HUES48 (cell line): ENCODE results near the gene KCNAB2.

Source experiments
- H3K27ac ChIP-seq: one replicate; pipeline ENCODE4 v1.7.0; 2013; ENCODE audit warnings: low read depth, low read length, inconsistent platforms
- H3K27me3 ChIP-seq: 2 replicates; pipeline ENCODE4 v1.6.1; 2013; ENCODE audit warnings: mild to moderate bottlenecking, low read length; ENCODE audit not compliant: control insufficient read depth, insufficient read depth
- H3K36me3 ChIP-seq: 2 replicates; pipeline ENCODE4 v1.6.1; 2013; ENCODE audit warnings: low read length; ENCODE audit not compliant: control insufficient read depth, insufficient read depth
- H3K4me1 ChIP-seq: 2 replicates; pipeline ENCODE4 v1.6.1; 2013; ENCODE audit warnings: mild to moderate bottlenecking, low read length; ENCODE audit not compliant: control insufficient read depth, insufficient read depth
- H3K4me3 ChIP-seq: 2 replicates; pipeline ENCODE4 v1.5.1; 2013; ENCODE audit warnings: mild to moderate bottlenecking, low read depth, low read length
- H3K9ac ChIP-seq: 2 replicates; pipeline ENCODE4 v1.6.1; 2013; ENCODE audit warnings: mild to moderate bottlenecking, low read depth, low read length, moderate library complexity
- H3K9me3 ChIP-seq: 2 replicates; pipeline ENCODE4 v1.6.1; 2013; ENCODE audit warnings: low read length; ENCODE audit not compliant: control insufficient read depth, insufficient read depth

The KCNAB2 gene

GRCh38 chr1:6134741-6135510 lies 89.2 kb downstream of the KCNAB2 start:
- no peaks in the 10 kb centered on the region for H3K4me1 ChIP-seq
- no peaks in the 10 kb centered on the region for H3K36me3 ChIP-seq
- no peak overlapping the region for H3K27ac ChIP-seq
- no peak overlapping the region for H3K4me3 ChIP-seq
- H3K9ac ChIP-seq = no peak overlapping the region
- no peaks in the 10 kb centered on the region for H3K9me3 ChIP-seq
- no peaks in the 10 kb centered on the region for H3K27me3 ChIP-seq

DNA sequence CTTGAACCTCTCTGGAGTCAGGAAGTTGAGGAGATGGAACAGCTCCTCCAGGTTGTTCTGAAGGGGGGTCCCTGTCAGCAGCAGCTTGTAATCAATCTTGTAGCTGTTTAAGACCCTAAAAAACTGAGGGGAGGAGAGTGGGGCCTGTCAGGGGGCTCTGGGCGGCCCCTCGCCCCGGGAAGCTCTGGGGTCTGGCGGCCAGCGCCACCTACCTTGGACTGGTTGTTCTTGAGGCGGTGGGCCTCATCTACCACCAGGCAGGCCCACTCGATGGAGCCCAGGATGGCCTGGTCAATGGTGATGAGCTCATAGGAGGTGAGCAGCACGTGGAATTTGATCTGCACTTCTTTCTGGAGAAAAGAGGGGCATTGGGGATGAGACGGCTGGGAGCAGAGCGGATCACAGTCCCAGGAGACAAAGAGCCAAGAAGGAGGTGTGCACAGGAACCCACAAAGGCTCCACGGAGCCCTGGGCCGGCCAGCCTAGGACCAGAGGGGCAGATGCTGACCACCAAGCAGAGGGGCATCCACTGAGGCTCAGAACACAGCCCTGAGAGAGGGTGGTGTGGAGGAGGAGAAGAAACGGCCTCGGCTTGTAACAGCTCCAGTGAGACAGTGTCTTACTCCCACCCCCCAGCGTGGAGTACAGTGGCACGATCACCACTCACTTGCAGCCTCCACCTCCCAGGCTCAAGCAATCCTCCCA lies 91.0 kb downstream of the KCNAB2 start:
- no peaks in the 10 kb centered on the region for H3K9me3 ChIP-seq
- H3K27ac ChIP-seq = no peak overlapping the region
- no peak overlapping the region for H3K9ac ChIP-seq
- H3K4me3 ChIP-seq = no peak overlapping the region
- no peaks in the 10 kb centered on the region for H3K4me1 ChIP-seq
- H3K36me3 ChIP-seq = no peaks in the 10 kb centered on the region
- no peaks in the 10 kb centered on the region for H3K27me3 ChIP-seq

GRCh38 chr1:6137758-6138157 lies 92.1 kb downstream of the KCNAB2 start:
- H3K4me3 ChIP-seq = no peak overlapping the region
- no peak overlapping the region for H3K9ac ChIP-seq
- H3K27ac ChIP-seq = no peak overlapping the region
- H3K36me3 ChIP-seq = no peaks in the 10 kb centered on the region
- H3K9me3 ChIP-seq = no peaks in the 10 kb centered on the region
- no peaks in the 10 kb centered on the region for H3K27me3 ChIP-seq
- H3K4me1 ChIP-seq = no peaks in the 10 kb centered on the region

GRCh38 chr1:6140413-6140812 lies 94.7 kb downstream of the KCNAB2 start:
- Histone ChIP-seq H3K4me3 (no peak overlapping the region), H3K9me3 (no peaks in the 10 kb centered on the region), H3K27ac (no peak overlapping the region), H3K36me3 (no peaks in the 10 kb centered on the region), H3K4me1 (no peaks in the 10 kb centered on the region), H3K27me3 (no peaks in the 10 kb centered on the region), H3K9ac (no peak overlapping the region)

GRCh38 chr1:6141592-6141991 lies 95.9 kb downstream of the KCNAB2 start:
- no peak overlapping the region for H3K27ac ChIP-seq
- H3K36me3 ChIP-seq = no peaks in the 10 kb centered on the region
- no peaks in the 10 kb centered on the region for H3K4me1 ChIP-seq
- H3K4me3 ChIP-seq = no peak overlapping the region
- H3K9ac ChIP-seq = no peak overlapping the region
- H3K27me3 ChIP-seq = no peaks in the 10 kb centered on the region
- H3K9me3 ChIP-seq = no peaks in the 10 kb centered on the region

- Histone ChIP-seq H3K27me3 (no peaks in the 10 kb centered on the region), H3K36me3 (no peaks in the 10 kb centered on the region), H3K9ac (no peak overlapping the region), H3K4me1 (no peaks in the 10 kb centered on the region), H3K9me3 (no peaks in the 10 kb centered on the region), H3K4me3 (no peak overlapping the region), H3K27ac (no peak overlapping the region)
Measured at GRCh38 chr1:6142036-6142621, 96.4 kb downstream of the KCNAB2 start.

DNA sequence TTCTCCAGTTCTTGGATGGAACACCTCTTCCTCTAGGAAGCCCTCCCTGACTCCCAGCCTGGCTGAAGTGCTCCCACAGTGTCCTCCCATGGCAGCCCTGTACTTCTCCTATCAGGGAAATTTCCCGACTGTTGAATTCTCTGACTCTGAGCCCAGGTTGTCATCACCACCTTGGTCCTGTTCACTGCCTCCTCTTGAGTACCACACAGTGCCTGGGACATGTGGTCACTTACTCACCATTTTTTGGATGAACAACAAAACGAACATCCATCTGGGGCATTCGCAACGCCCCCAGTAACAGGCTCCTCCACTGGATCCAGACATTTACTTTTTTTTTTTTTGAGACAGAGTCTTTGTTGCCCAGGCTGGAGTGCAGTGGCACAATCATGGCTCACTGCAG lies 97.0 kb downstream of the KCNAB2 start:
- Histone ChIP-seq H3K36me3 (no peaks in the 10 kb centered on the region), H3K9ac (no peak overlapping the region), H3K9me3 (no peaks in the 10 kb centered on the region), H3K27me3 (peaks cover 3% of the 10 kb centered on the region), H3K27ac (no peak overlapping the region), H3K4me1 (no peaks in the 10 kb centered on the region), H3K4me3 (no peak overlapping the region)

- peaks cover 1% of the 10 kb centered on the region; the same call in 1 of the 2 replicates for H3K4me1 ChIP-seq
- no peaks in the 10 kb centered on the region for H3K36me3 ChIP-seq
- H3K27ac ChIP-seq = no peak overlapping the region
- H3K27me3 ChIP-seq = peaks cover 10% of the 10 kb centered on the region
- H3K4me3 ChIP-seq = no peak overlapping the region
- no peaks in the 10 kb centered on the region for H3K9me3 ChIP-seq
- H3K9ac ChIP-seq = no peak overlapping the region
Measured at GRCh38 chr1:6143395-6143794, 97.7 kb downstream of the KCNAB2 start.

DNA sequence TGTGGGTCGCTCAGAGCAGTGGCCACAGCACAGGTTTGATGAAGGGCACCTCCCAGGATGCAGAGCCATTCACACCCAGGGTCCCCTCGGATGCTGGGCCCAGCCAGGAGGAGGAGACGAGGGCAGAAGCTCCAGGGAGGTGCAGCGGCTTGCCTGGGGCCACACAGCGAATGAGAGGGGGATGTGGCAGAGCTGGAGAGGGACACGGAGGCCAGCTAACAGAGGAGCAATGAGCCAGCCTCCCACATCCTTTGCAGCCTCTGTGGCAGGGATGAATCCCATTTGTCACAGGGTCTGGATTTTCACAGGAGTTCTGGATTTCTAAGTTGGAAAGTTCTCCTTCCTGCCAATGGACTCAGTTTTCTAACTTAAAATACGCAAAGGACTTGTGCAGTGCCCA lies 98.5 kb downstream of the KCNAB2 start:
- Histone ChIP-seq H3K4me1 (peaks cover 6% of the 10 kb centered on the region; the same call in 1 of the 2 replicates), H3K4me3 (no peak overlapping the region)

GRCh38 chr1:6144647-6145395 lies 99.1 kb downstream of the KCNAB2 start:
- Histone ChIP-seq H3K27me3 (peaks cover 23% of the 10 kb centered on the region), H3K9me3 (no peaks in the 10 kb centered on the region), H3K4me3 (no peak overlapping the region), H3K9ac (no peak overlapping the region), H3K27ac (peak overlapping the region; percentile 19), H3K4me1 (peaks cover 6% of the 10 kb centered on the region; the same call in 1 of the 2 replicates), H3K36me3 (no peaks in the 10 kb centered on the region)

More for the DNA sequence above, 98.5 kb downstream of the KCNAB2 start:
- Histone ChIP-seq H3K9ac (no peak overlapping the region), H3K9me3 (no peaks in the 10 kb centered on the region), H3K27me3 (peaks cover 16% of the 10 kb centered on the region), H3K36me3 (no peaks in the 10 kb centered on the region), H3K27ac (no peak overlapping the region)
